ENCODE results near the gene BLM. TPM values are rescaled to one million over a fixed set of nuclear protein-coding genes. Genes with fewer than 3 reads are reported as not detected.

The BLM gene
- total and polyA plus RNA-seq, 7 experiments from 2014 or later = 2.8 to 53.1 (median 6.3) TPM

- CTCF ChIA-PET = interaction anchor here (0.6 kb wide), 1 partner anchor 8 kb away, joined by 3 read pairs; no protein-coding TSS in a partner anchor
- no peak for ATAC-seq
Observed at GRCh38 chr15:90763366-90764099, 46.4 kb downstream of the BLM start.

GRCh38 chr15:90765531-90765930, 48.4 kb downstream of the BLM start:
- no peaks in the 10 kb centered on the region for H3K27me3 ChIP-seq (ENCODE audit: control insufficient read depth in 2 of 2, insufficient read depth in 2 of 2, low read length in 2 of 2)
- Mint-ChIP-seq H3K36me3 (peaks cover 0 to 32% (median 22%) of the 10 kb centered on the region in 5 donors), H3K9me3 (no peaks in the 10 kb centered on the region), H3K4me1 (peaks cover 0 to 27% (median 0%) of the 10 kb centered on the region in 7 donors), H3K27me3 (no peaks in the 10 kb centered on the region), H3K27ac (no peak overlapping the region), H3K4me3 (no peak overlapping the region)
- no peak for ATAC-seq
- intact Hi-C loops (cut with micrococcal nuclease) = no loop called here
- ChIA-PET CTCF (no interaction called here), POLR2A (no interaction called here)
- no peak overlapping the region for H3K27ac ChIP-seq (ENCODE audit: low read depth, low read length)
- no peaks in the 10 kb centered on the region for H3K4me1 ChIP-seq (ENCODE audit: control insufficient read depth in 2 of 2, insufficient read depth in 2 of 2, low read length in 2 of 2)
- H3K9me3 ChIP-seq (ENCODE audit: control insufficient read depth in 2 of 3, low read length in 3 of 3) = no peaks in the 10 kb centered on the region
- peaks cover 0 to 5% (median 0%) of the 10 kb centered on the region in 3 experiments for H3K36me3 ChIP-seq (ENCODE audit: control insufficient read depth in 2 of 3, insufficient read depth in 3 of 3, low read length in 3 of 3)
- H3K4me3 ChIP-seq (ENCODE audit: low read length) = no peak overlapping the region
- DNase-seq = no peak

More at GRCh38 chr15:90763366-90764099, 46.4 kb downstream of the BLM start:
- H3K4me3 Mint-ChIP-seq = no peak overlapping the region
- intact Hi-C loops (cut with micrococcal nuclease) = no loop called here
- Histone ChIP-seq H3K36me3 (ENCODE audit: control insufficient read depth in 2 of 3, insufficient read depth in 3 of 3, low read length in 3 of 3) (peaks cover 0 to 5% (median 0%) of the 10 kb centered on the region in 3 experiments), H3K27me3 (ENCODE audit: control insufficient read depth in 2 of 2, insufficient read depth in 2 of 2, low read length in 2 of 2) (no peaks in the 10 kb centered on the region), H3K27ac (ENCODE audit: low read depth, low read length) (no peak overlapping the region), H3K9me3 (ENCODE audit: control insufficient read depth in 2 of 3, low read length in 3 of 3) (no peaks in the 10 kb centered on the region), H3K4me1 (ENCODE audit: control insufficient read depth in 2 of 2, insufficient read depth in 2 of 2, low read length in 2 of 2) (no peaks in the 10 kb centered on the region), H3K4me3 (ENCODE audit: low read length) (no peak overlapping the region)
- DNase-seq = no peak
- H3K27me3 Mint-ChIP-seq = no peaks in the 10 kb centered on the region
- peaks cover 0 to 27% (median 0%) of the 10 kb centered on the region in 7 donors for H3K4me1 Mint-ChIP-seq
- POLR2A ChIA-PET = no interaction called here
- no peaks in the 10 kb centered on the region for H3K9me3 Mint-ChIP-seq
- peaks cover 0 to 31% (median 23%) of the 10 kb centered on the region in 5 donors for H3K36me3 Mint-ChIP-seq
- no peak overlapping the region for H3K27ac Mint-ChIP-seq

- ATAC-seq (no peak), DNase-seq (no peak)
- Mint-ChIP-seq H3K9me3 (no peaks in the 10 kb centered on the region), H3K27ac (no peak overlapping the region), H3K36me3 (peaks cover 0 to 29% (median 18%) of the 10 kb centered on the region in 5 donors), H3K4me3 (no peak overlapping the region), H3K4me1 (peaks cover 0 to 24% (median 0%) of the 10 kb centered on the region in 7 donors), H3K27me3 (no peaks in the 10 kb centered on the region)
- Histone ChIP-seq H3K27ac (ENCODE audit: low read depth, low read length) (no peak overlapping the region), H3K27me3 (ENCODE audit: control insufficient read depth in 2 of 2, insufficient read depth in 2 of 2, low read length in 2 of 2) (no peaks in the 10 kb centered on the region), H3K4me1 (ENCODE audit: control insufficient read depth in 2 of 2, insufficient read depth in 2 of 2, low read length in 2 of 2) (no peaks in the 10 kb centered on the region), H3K4me3 (ENCODE audit: low read length) (no peak overlapping the region), H3K36me3 (ENCODE audit: control insufficient read depth in 2 of 3, insufficient read depth in 3 of 3, low read length in 3 of 3) (peaks cover 0 to under 1% (median 0%) of the 10 kb centered on the region in 3 experiments), H3K9me3 (ENCODE audit: control insufficient read depth in 2 of 3, low read length in 3 of 3) (no peaks in the 10 kb centered on the region)
- intact Hi-C loops (cut with micrococcal nuclease) = no loop called here
- ChIA-PET CTCF (no interaction called here), POLR2A (no interaction called here)
Observed at GRCh38 chr15:90765966-90766365, 48.8 kb downstream of the BLM start.

GRCh38 chr15:90769375-90769774, 52.2 kb downstream of the BLM start:
- Mint-ChIP-seq H3K36me3 (peaks cover 0 to 32% (median 17%) of the 10 kb centered on the region in 5 donors), H3K27ac (no peak overlapping the region), H3K4me3 (no peak overlapping the region), H3K27me3 (no peaks in the 10 kb centered on the region), H3K9me3 (no peaks in the 10 kb centered on the region), H3K4me1 (peaks cover 0 to 19% (median 0%) of the 10 kb centered on the region in 7 donors)
- DNase-seq = no peak
- Histone ChIP-seq H3K9me3 (ENCODE audit: control insufficient read depth in 2 of 3, low read length in 3 of 3) (no peaks in the 10 kb centered on the region), H3K27me3 (ENCODE audit: control insufficient read depth in 2 of 2, insufficient read depth in 2 of 2, low read length in 2 of 2) (no peaks in the 10 kb centered on the region), H3K36me3 (ENCODE audit: control insufficient read depth in 2 of 3, insufficient read depth in 3 of 3, low read length in 3 of 3) (no peaks in the 10 kb centered on the region), H3K4me3 (ENCODE audit: low read length) (no peak overlapping the region), H3K27ac (ENCODE audit: low read depth, low read length) (no peak overlapping the region), H3K4me1 (ENCODE audit: control insufficient read depth in 2 of 2, insufficient read depth in 2 of 2, low read length in 2 of 2) (no peaks in the 10 kb centered on the region)
- POLR2A ChIA-PET = no interaction called here
- no peak for ATAC-seq
- CTCF ChIA-PET = no interaction called here
- intact Hi-C loops (cut with micrococcal nuclease) = no loop called here

GRCh38 chr15:90773485-90773884, 56.3 kb downstream of the BLM start:
- Histone ChIP-seq H3K4me3 (ENCODE audit: low read length) (no peak overlapping the region), H3K9me3 (ENCODE audit: control insufficient read depth in 2 of 3, low read length in 3 of 3) (no peaks in the 10 kb centered on the region), H3K36me3 (ENCODE audit: control insufficient read depth in 2 of 3, insufficient read depth in 3 of 3, low read length in 3 of 3) (no peaks in the 10 kb centered on the region), H3K4me1 (ENCODE audit: control insufficient read depth in 2 of 2, insufficient read depth in 2 of 2, low read length in 2 of 2) (no peaks in the 10 kb centered on the region), H3K27ac (ENCODE audit: low read depth, low read length) (no peak overlapping the region), H3K27me3 (ENCODE audit: control insufficient read depth in 2 of 2, insufficient read depth in 2 of 2, low read length in 2 of 2) (no peaks in the 10 kb centered on the region)
- H3K36me3 Mint-ChIP-seq = peaks cover 0 to 40% (median 6%) of the 10 kb centered on the region in 5 donors
- no peak overlapping the region for H3K4me3 Mint-ChIP-seq
- peaks cover 0 to 18% (median 0%) of the 10 kb centered on the region in 7 donors for H3K4me1 Mint-ChIP-seq
- H3K9me3 Mint-ChIP-seq = peaks cover 0 to 2% (median 0%) of the 10 kb centered on the region in 11 donors
- POLR2A ChIA-PET = no interaction called here
- H3K27ac Mint-ChIP-seq = peak overlapping the region in 1 of 9 donors; percentile 38
- no peak for DNase-seq
- H3K27me3 Mint-ChIP-seq = no peaks in the 10 kb centered on the region
- intact Hi-C loops (cut with micrococcal nuclease) = no loop called here
- CTCF ChIA-PET = no interaction called here
- no peak for ATAC-seq

- no peak for ATAC-seq
Observed at GRCh38 chr15:90774731-90775514, 57.8 kb downstream of the BLM start.

More at GRCh38 chr15:90774731-90775514, 57.8 kb downstream of the BLM start:
- Mint-ChIP-seq H3K27me3 (no peaks in the 10 kb centered on the region), H3K36me3 (peaks cover 0 to 43% (median 11%) of the 10 kb centered on the region in 5 donors), H3K9me3 (peaks cover 0 to 4% (median 0%) of the 10 kb centered on the region in 11 donors), H3K27ac (peak overlapping the region in 1 of 9 donors; percentile 5), H3K4me1 (peaks cover 0 to 24% (median 3%) of the 10 kb centered on the region in 7 donors), H3K4me3 (no peak overlapping the region)
- Histone ChIP-seq H3K4me3 (ENCODE audit: low read length) (no peak overlapping the region), H3K27ac (ENCODE audit: low read depth, low read length) (no peak overlapping the region), H3K27me3 (ENCODE audit: control insufficient read depth in 2 of 2, insufficient read depth in 2 of 2, low read length in 2 of 2) (no peaks in the 10 kb centered on the region), H3K4me1 (ENCODE audit: control insufficient read depth in 2 of 2, insufficient read depth in 2 of 2, low read length in 2 of 2) (no peaks in the 10 kb centered on the region), H3K36me3 (ENCODE audit: control insufficient read depth in 2 of 3, insufficient read depth in 3 of 3, low read length in 3 of 3) (no peaks in the 10 kb centered on the region), H3K9me3 (ENCODE audit: control insufficient read depth in 2 of 3, low read length in 3 of 3) (no peaks in the 10 kb centered on the region)
- DNase-seq = no peak
- CTCF ChIA-PET = no interaction called here
- POLR2A ChIA-PET = no interaction called here
- intact Hi-C loops (cut with micrococcal nuclease) = no loop called here

Data from naive thymus-derived CD4-positive, alpha-beta T cell (primary cell).